Measurements from ENCODE around the gene LMAN2.

LMAN2 gene

DNA sequence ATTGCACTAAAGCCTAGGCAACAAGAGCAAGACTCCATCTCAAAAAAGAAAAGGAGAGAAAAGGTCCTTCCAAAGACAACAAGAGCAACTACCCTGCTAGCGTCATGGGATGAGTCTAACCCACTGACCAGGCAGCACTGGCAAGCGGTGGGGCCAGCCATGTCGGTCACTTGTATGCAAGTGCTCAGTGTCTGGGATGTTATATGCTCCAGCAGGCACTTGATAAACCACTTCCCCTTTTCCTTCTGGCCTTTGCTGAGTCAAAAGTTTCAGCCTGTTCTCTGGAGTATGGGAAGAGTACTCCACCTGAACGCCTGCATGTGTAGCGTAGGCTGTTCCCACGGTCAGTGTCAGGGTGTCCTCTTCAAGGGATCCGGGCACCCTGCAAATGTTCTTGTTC, 30.6 kb downstream of the LMAN2 start:
- no peak overlapping the region for H2AFZ ChIP-seq (ENCODE audit: low read length)
- H3K9me3 ChIP-seq (ENCODE audit: insufficient read depth, low read depth, low read length): no peaks in the 10 kb centered on the region
- no peaks in the 10 kb centered on the region for H3K4me1 ChIP-seq (ENCODE audit: insufficient read depth, low read length, poor library complexity, severe bottlenecking)
- no peak overlapping the region for H3K9ac ChIP-seq (ENCODE audit: low read depth, low read length, poor library complexity, severe bottlenecking)
- H3K4me2 ChIP-seq (ENCODE audit: low read depth, low read length, poor library complexity, severe bottlenecking): no peak overlapping the region
- no peaks in the 10 kb centered on the region for H3F3A ChIP-seq (ENCODE audit: low read depth)
- no peak overlapping the region for H3K4me3 ChIP-seq (ENCODE audit: low read length, poor library complexity, severe bottlenecking)
- no peaks in the 10 kb centered on the region for H3K36me3 ChIP-seq (ENCODE audit: insufficient read depth, low read length)
- H3K27me3 ChIP-seq (ENCODE audit: insufficient read depth, low read length, poor library complexity, severe bottlenecking): no peaks in the 10 kb centered on the region
- no peaks in the 10 kb centered on the region for H3K79me2 ChIP-seq (ENCODE audit: insufficient read depth, low read length)
- no peaks in the 10 kb centered on the region for H3K9me2 ChIP-seq (replicated peaks; ENCODE audit: low read depth, low read length)
- TF ChIP-seq, protein P1, sequence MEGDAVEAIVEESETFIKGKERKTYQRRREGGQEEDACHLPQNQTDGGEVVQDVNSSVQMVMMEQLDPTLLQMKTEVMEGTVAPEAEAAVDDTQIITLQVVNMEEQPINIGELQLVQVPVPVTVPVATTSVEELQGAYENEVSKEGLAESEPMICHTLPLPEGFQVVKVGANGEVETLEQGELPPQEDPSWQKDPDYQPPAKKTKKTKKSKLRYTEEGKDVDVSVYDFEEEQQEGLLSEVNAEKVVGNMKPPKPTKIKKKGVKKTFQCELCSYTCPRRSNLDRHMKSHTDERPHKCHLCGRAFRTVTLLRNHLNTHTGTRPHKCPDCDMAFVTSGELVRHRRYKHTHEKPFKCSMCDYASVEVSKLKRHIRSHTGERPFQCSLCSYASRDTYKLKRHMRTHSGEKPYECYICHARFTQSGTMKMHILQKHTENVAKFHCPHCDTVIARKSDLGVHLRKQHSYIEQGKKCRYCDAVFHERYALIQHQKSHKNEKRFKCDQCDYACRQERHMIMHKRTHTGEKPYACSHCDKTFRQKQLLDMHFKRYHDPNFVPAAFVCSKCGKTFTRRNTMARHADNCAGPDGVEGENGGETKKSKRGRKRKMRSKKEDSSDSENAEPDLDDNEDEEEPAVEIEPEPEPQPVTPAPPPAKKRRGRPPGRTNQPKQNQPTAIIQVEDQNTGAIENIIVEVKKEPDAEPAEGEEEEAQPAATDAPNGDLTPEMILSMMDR (conservative IDR thresholded peaks at IDR 0.05; ENCODE audit: low read length): no peak
- no peak for TF ChIP-seq EZH2phosphoT487 (IDR thresholded peaks at IDR 0.05; ENCODE audit: borderline replicate concordance)
- no peaks in the 10 kb centered on the region for H4K20me1 ChIP-seq (ENCODE audit: insufficient read depth, low read length, poor library complexity, severe bottlenecking)

DNA sequence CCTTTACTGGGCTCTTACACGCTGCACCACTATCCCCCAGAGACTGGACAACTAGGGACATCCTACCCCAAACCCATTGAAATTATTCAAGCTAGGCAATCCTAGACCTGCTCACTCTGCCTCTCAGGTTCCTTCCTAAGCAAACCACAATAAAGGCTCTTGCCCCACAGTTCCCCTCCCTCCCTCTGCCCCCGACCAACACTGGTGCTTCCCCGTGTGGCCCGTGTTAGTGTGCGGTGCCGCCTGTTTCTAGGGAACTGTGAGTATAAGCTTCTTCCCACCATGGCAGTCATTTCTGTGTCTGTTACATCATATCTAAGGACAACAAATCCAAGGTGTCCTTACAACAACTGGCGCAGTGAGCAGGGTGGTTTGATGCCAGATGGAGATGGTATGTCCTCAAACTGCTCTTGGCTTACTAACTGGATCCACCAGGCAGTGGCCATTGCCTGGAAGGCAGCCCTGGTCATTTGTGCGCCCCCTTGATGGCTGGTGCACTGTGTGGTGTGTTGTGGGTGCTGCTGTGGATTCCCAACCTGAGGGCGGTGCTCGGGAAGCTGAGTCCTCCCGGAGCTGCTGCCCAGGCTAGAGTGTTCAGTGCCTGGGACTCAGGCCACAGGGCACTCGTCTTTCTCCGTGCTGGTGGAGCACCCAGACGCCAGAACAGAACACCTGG, 31.4 kb downstream of the LMAN2 start:
- H3K9ac ChIP-seq (ENCODE audit: low read depth, low read length, poor library complexity, severe bottlenecking): no peak overlapping the region
- H3K4me3 ChIP-seq (ENCODE audit: low read length, poor library complexity, severe bottlenecking): no peak overlapping the region
- H2AFZ ChIP-seq (ENCODE audit: low read length): no peak overlapping the region
- no peaks in the 10 kb centered on the region for H3F3A ChIP-seq (ENCODE audit: low read depth)
- TF ChIP-seq, protein P1 (conservative IDR thresholded peaks at IDR 0.05; ENCODE audit: low read length): no peak
- TF ChIP-seq EZH2phosphoT487 (IDR thresholded peaks at IDR 0.05; ENCODE audit: borderline replicate concordance): no peak
- no peaks in the 10 kb centered on the region for H3K27me3 ChIP-seq (ENCODE audit: insufficient read depth, low read length, poor library complexity, severe bottlenecking)
- H3K79me2 ChIP-seq (ENCODE audit: insufficient read depth, low read length): no peaks in the 10 kb centered on the region
- no peaks in the 10 kb centered on the region for H3K9me2 ChIP-seq (replicated peaks; ENCODE audit: low read depth, low read length)
- no peaks in the 10 kb centered on the region for H3K9me3 ChIP-seq (ENCODE audit: insufficient read depth, low read depth, low read length)
- H4K20me1 ChIP-seq (ENCODE audit: insufficient read depth, low read length, poor library complexity, severe bottlenecking): no peaks in the 10 kb centered on the region
- no peaks in the 10 kb centered on the region for H3K36me3 ChIP-seq (ENCODE audit: insufficient read depth, low read length)
- no peak overlapping the region for H3K4me2 ChIP-seq (ENCODE audit: low read depth, low read length, poor library complexity, severe bottlenecking)
- no peaks in the 10 kb centered on the region for H3K4me1 ChIP-seq (ENCODE audit: insufficient read depth, low read length, poor library complexity, severe bottlenecking)

- Histone ChIP-seq H3K9me2 (replicated peaks; ENCODE audit: low read depth, low read length) (no peaks in the 10 kb centered on the region), H2AFZ (ENCODE audit: low read length) (no peak overlapping the region), H3K4me1 (ENCODE audit: insufficient read depth, low read length, poor library complexity, severe bottlenecking) (peaks cover 3% of the 10 kb centered on the region), H3K4me2 (ENCODE audit: low read depth, low read length, poor library complexity, severe bottlenecking) (no peak overlapping the region), H3F3A (ENCODE audit: low read depth) (no peaks in the 10 kb centered on the region), H3K4me3 (ENCODE audit: low read length, poor library complexity, severe bottlenecking) (no peak overlapping the region), H3K79me2 (ENCODE audit: insufficient read depth, low read length) (0 out of 2 replicates have a peak, but pooled peaks cover 5% of the 10 kb centered on the region), H3K9me3 (ENCODE audit: insufficient read depth, low read depth, low read length) (no peaks in the 10 kb centered on the region), H3K27me3 (ENCODE audit: insufficient read depth, low read length, poor library complexity, severe bottlenecking) (no peaks in the 10 kb centered on the region), H3K36me3 (ENCODE audit: insufficient read depth, low read length) (no peaks in the 10 kb centered on the region), H4K20me1 (ENCODE audit: insufficient read depth, low read length, poor library complexity, severe bottlenecking) (no peaks in the 10 kb centered on the region), H3K9ac (ENCODE audit: low read depth, low read length, poor library complexity, severe bottlenecking) (no peak overlapping the region)
- TF ChIP-seq, protein P1 (conservative IDR thresholded peaks at IDR 0.05; ENCODE audit: low read length): peak; percentile 77
- no peak for TF ChIP-seq EZH2phosphoT487 (IDR thresholded peaks at IDR 0.05; ENCODE audit: borderline replicate concordance)
Measured at GRCh38 chr5:177317959-177318377, 33.5 kb downstream of the LMAN2 start.
